ENCODE measurements around the gene PALLD. TPM values are rescaled to one million over a fixed set of nuclear protein-coding genes. Genes with fewer than 3 reads are reported as not detected.

Gene PALLD
- total and polyA plus RNA-seq, 2 of the 13 experiments (the other 11 are each of a cell fraction or from before 2014, with no cell fraction given): 0.50 to 1.5 TPM

DNA sequence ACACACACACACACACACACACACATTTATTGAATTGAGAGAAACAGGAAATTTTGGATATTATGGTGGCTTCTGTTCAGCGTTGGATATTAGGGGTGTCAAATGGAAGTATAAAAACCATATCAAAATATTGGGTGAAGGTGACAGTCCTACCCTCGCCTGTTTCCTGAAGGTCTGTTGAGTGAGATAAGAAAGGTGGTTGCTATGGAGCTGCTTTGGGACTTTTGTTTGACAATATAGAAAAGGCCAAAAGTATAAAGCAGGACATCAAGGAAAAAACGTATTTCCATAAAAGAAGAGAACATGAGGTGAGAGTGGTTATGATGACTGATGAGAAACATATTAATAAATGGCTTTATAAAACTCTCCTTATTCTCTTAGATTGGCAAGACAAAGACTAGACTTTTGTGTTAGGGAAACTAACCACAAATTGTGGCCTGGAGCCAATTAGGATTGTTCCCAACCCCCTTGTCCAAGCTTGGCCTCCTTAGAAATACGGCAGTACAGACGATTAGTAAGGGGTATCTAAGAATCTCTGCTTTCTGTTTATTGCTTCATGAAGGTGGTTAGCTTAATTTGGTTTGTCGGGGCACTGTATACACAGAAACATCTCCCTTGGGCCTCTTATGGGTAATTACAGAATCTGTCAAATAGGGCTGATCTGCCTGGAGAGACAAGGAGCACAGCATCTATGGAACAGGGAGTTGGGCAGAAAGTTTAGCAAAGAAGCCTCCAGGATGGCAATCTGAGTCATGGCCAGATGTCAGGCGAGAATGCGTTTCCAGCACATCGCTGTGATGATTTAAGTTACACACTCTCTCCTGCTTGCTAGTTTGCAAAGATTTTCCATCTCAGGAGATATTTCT is 315.2 kb downstream of the PALLD start:
- Histone ChIP-seq H3K4me3 (replicated peaks in 1 of 3; ENCODE audit: insufficient read depth in 1 of 3, low read depth in 2 of 3, low read length in 3 of 3) (no peak overlapping the region), H3K4me2 (ENCODE audit: low read depth, low read length) (no peak overlapping the region), H3K27me3 (ENCODE audit: control insufficient read depth in 1 of 2, insufficient read depth in 2 of 2, low read length in 2 of 2) (peaks cover 0 to 8% of the 10 kb centered on the region in 2 experiments; a peak in 1 of 5 replicates), H3K79me2 (ENCODE audit: insufficient read depth, low read length) (no peaks in the 10 kb centered on the region), H3K9ac (ENCODE audit: insufficient read depth, low read depth, low read length) (no peak overlapping the region), H3K27ac (ENCODE audit: extremely low read length, insufficient read depth, low read length) (no peak overlapping the region), H3K36me3 (replicated peaks in 1 of 2; ENCODE audit: control insufficient read depth in 1 of 2, insufficient read depth in 2 of 2, low read length in 2 of 2) (no peaks in the 10 kb centered on the region), H3K4me1 (ENCODE audit: insufficient read depth, low read length) (peaks cover 5% of the 10 kb centered on the region), H4K20me1 (ENCODE audit: insufficient read depth, low read length) (no peaks in the 10 kb centered on the region), H2AFZ (ENCODE audit: low read length) (no peak overlapping the region), H3K9me3 (ENCODE audit: low read length) (no peaks in the 10 kb centered on the region)
- no peak for ATAC-seq
- CTCF ChIA-PET (ENCODE audit: low intra/inter-chr PET ratio, low total read pairs): no interaction called here
- intact Hi-C loops (cut with micrococcal nuclease; ENCODE audit: unreplicated experiment) (no loop called here), in situ Hi-C loops (cut with HindIII; ENCODE audit: extremely low pct_ligation_motif_present, low pct_unique_long_range_greater_than_20kb) (no loop called here)
- POLR2A ChIA-PET: no interaction called here
- DNase-seq (ENCODE audit: low spot score): no peak
- WGBS (ENCODE audit: low lambda C conversion rate): 31% methylated on average over 9 of the region's 9 CpGs
- BruUV-seq (replicated peaks): no TSS peak
- FAIRE-seq: no peak
- TF ChIP-seq ZBTB25 (CRISPR knock-in tag; IDR thresholded peaks at IDR 0.05): no peak

DNA sequence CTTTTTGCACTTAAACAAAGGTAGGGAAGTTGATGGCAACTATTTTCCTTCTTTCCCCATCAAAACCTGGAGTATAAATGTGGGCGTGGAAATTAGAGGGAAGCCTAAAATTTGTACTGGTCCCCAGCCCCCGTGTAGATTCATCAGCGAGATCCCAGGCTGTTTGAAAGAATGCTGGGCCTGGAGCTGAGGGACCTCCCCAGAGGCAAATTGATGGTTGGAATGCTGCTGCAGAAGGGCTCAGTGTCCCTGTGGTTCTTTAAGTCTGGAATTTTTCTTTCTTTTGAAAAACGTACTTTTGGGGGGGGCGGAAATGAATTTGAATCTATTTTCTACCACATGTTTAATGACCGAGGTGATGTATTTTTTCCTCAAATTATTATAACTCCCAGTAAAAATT is 316.0 kb downstream of the PALLD start:
- Histone ChIP-seq H3K4me1 (ENCODE audit: insufficient read depth, low read length) (peaks cover 10% of the 10 kb centered on the region), H3K9me3 (ENCODE audit: low read length) (no peaks in the 10 kb centered on the region), H3K4me3 (replicated peaks in 1 of 3; ENCODE audit: insufficient read depth in 1 of 3, low read depth in 2 of 3, low read length in 3 of 3) (no peak overlapping the region), H4K20me1 (ENCODE audit: insufficient read depth, low read length) (no peaks in the 10 kb centered on the region), H3K27me3 (ENCODE audit: control insufficient read depth in 1 of 2, insufficient read depth in 2 of 2, low read length in 2 of 2) (peaks cover 0 to 8% of the 10 kb centered on the region in 2 experiments; a peak in 1 of 5 replicates), H3K79me2 (ENCODE audit: insufficient read depth, low read length) (no peaks in the 10 kb centered on the region), H3K36me3 (replicated peaks in 1 of 2; ENCODE audit: control insufficient read depth in 1 of 2, insufficient read depth in 2 of 2, low read length in 2 of 2) (no peaks in the 10 kb centered on the region), H3K27ac (ENCODE audit: extremely low read length, insufficient read depth, low read length) (no peak overlapping the region), H2AFZ (ENCODE audit: low read length) (no peak overlapping the region), H3K9ac (ENCODE audit: insufficient read depth, low read depth, low read length) (no peak overlapping the region), H3K4me2 (ENCODE audit: low read depth, low read length) (no peak overlapping the region)
- ChIA-PET POLR2A (no interaction called here), CTCF (ENCODE audit: low intra/inter-chr PET ratio, low total read pairs) (no interaction called here)
- no peak for ATAC-seq
- intact Hi-C loops (cut with micrococcal nuclease; ENCODE audit: unreplicated experiment): no loop called here
- BruUV-seq (replicated peaks): no TSS peak
- in situ Hi-C loops (cut with HindIII; ENCODE audit: extremely low pct_ligation_motif_present, low pct_unique_long_range_greater_than_20kb): no loop called here
- no peak for DNase-seq (ENCODE audit: low spot score)
- 25% methylated on average over 6 of the region's 6 CpGs for WGBS (ENCODE audit: low lambda C conversion rate)
- no peak for FAIRE-seq
- no peak for TF ChIP-seq SP1 (IDR thresholded peaks at IDR 0.05)
- TF ChIP-seq SP1 (CRISPR knock-in tag; IDR thresholded peaks at IDR 0.05): no peak
- TF ChIP-seq, protein P1, sequence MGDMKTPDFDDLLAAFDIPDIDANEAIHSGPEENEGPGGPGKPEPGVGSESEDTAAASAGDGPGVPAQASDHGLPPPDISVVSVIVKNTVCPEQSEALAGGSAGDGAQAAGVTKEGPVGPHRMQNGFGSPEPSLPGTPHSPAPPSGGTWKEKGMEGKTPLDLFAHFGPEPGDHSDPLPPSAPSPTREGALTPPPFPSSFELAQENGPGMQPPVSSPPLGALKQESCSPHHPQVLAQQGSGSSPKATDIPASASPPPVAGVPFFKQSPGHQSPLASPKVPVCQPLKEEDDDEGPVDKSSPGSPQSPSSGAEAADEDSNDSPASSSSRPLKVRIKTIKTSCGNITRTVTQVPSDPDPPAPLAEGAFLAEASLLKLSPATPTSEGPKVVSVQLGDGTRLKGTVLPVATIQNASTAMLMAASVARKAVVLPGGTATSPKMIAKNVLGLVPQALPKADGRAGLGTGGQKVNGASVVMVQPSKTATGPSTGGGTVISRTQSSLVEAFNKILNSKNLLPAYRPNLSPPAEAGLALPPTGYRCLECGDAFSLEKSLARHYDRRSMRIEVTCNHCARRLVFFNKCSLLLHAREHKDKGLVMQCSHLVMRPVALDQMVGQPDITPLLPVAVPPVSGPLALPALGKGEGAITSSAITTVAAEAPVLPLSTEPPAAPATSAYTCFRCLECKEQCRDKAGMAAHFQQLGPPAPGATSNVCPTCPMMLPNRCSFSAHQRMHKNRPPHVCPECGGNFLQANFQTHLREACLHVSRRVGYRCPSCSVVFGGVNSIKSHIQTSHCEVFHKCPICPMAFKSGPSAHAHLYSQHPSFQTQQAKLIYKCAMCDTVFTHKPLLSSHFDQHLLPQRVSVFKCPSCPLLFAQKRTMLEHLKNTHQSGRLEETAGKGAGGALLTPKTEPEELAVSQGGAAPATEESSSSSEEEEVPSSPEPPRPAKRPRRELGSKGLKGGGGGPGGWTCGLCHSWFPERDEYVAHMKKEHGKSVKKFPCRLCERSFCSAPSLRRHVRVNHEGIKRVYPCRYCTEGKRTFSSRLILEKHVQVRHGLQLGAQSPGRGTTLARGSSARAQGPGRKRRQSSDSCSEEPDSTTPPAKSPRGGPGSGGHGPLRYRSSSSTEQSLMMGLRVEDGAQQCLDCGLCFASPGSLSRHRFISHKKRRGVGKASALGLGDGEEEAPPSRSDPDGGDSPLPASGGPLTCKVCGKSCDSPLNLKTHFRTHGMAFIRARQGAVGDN (CRISPR knock-in tag; IDR thresholded peaks at IDR 0.05): no peak
- TF ChIP-seq EZH2 (conservative IDR thresholded peaks at IDR 0.05; ENCODE audit: low read depth, low read length): no peak
- no peak for TF ChIP-seq RFX3 (CRISPR knock-in tag; IDR thresholded peaks at IDR 0.05)
- no peak for TF ChIP-seq ZNF574 (CRISPR knock-in tag; IDR thresholded peaks at IDR 0.05)
- no peak for TF ChIP-seq TBX2 (CRISPR knock-in tag; IDR thresholded peaks at IDR 0.05; ENCODE audit: borderline replicate concordance)
